PC-9 (cell line): ENCODE results near the gene HTR2A. TPM values are rescaled to one million over a fixed set of nuclear protein-coding genes. Genes with fewer than 3 reads are reported as not detected.
A peak's percentile ranks its signal among the peaks of the same experiment; 100 is the strongest.

Experiments used
- BruUV-seq: library from RNA; stranded (reverse); fragments of 400-500 nt; replicated peaks from 2 replicates; lab custom pipeline; 2021; lab: Mats Ljungman, UMichigan
- CTCF ChIA-PET: fragments of 300-600 bp; sonication (Branson Sonifier 250); formaldehyde crosslinking; loops from one replicate; lab custom pipeline; 2022; ENCODE audit warnings: antibody characterized with exemption; lab: Charles Lee
- POLR2A ChIA-PET: fragments of 300-600 bp; sonication (Branson Sonifier 250); formaldehyde crosslinking; loops from one replicate; lab custom pipeline; 2022; ENCODE audit warnings: antibody characterized with exemption; ENCODE audit not compliant: unreplicated experiment; lab: Charles Lee
- DNase-seq, 2 experiments: peaks; one replicate each; pipeline versions ENCODE4 v3.0.0 to v3.0.0-alpha.2; 2015 to 2022; ENCODE audit warnings: mixed read lengths in 1 of 2
- H2AFZ ChIP-seq: fragments of 200-600 bp; sonication (generic); 2 replicates; pipeline ENCODE4 v1.8.1; 2017; ENCODE audit warnings: antibody characterized with exemption
- H3F3A ChIP-seq: fragments of 200-600 bp; sonication (generic); 2 replicates; pipeline ENCODE4 v1.8.1; 2017; ENCODE audit warnings: antibody characterized with exemption, mild to moderate bottlenecking, low read depth; ENCODE audit not compliant: insufficient read depth
- H3K27ac ChIP-seq: fragments of 200-600 bp; sonication (generic); 2 replicates; pipeline ENCODE4 v1.6.1; 2016; ENCODE audit warnings: mixed run types
- H3K27me3 ChIP-seq: fragments of 200-600 bp; sonication (generic); 2 replicates; pipeline ENCODE4 v1.6.1; 2016; ENCODE audit warnings: low read depth, mixed run types; ENCODE audit not compliant: insufficient read depth
- H3K36me3 ChIP-seq: fragments of 200-600 bp; sonication (generic); 2 replicates; pipeline ENCODE4 v1.6.1; 2016; ENCODE audit warnings: low read depth, mixed run types
- H3K4me1 ChIP-seq: fragments of 200-600 bp; sonication (generic); replicated peaks from 2 replicates; pipeline ENCODE4 v1.6.1; 2016; ENCODE audit warnings: mixed run types; ENCODE audit not compliant: insufficient read depth
- H3K4me2 ChIP-seq: fragments of 200-600 bp; sonication (generic); 2 replicates; pipeline ENCODE4 v1.6.1; 2017; ENCODE audit warnings: mixed run types
- H3K4me3 ChIP-seq: fragments of 200-600 bp; sonication (generic); 2 replicates; pipeline ENCODE4 v1.6.1; 2016; ENCODE audit warnings: mixed run types
- H3K79me2 ChIP-seq: fragments of 200-600 bp; sonication (generic); 2 replicates; pipeline ENCODE4 v1.6.1; 2017; ENCODE audit warnings: low read depth, mixed run types
- H3K9me2 ChIP-seq: fragments of 200-600 bp; sonication (generic); 2 replicates; pipeline ENCODE4 v1.8.1; 2017; ENCODE audit warnings: mild to moderate bottlenecking; ENCODE audit not compliant: insufficient read depth
- H3K9me3 ChIP-seq: fragments of 200-600 bp; sonication (generic); 2 replicates; pipeline ENCODE4 v1.8.1; 2016; ENCODE audit warnings: low read depth; ENCODE audit not compliant: insufficient read depth
- H4K20me1 ChIP-seq: fragments of 200-600 bp; sonication (generic); 2 replicates; pipeline ENCODE4 v1.8.1; 2017; ENCODE audit not compliant: insufficient read depth
- EZH2 ChIP-seq: fragments of 200-600 bp; sonication (generic); IDR thresholded peaks from 2 replicates; pipeline ENCODE4 v1.8.0; 2017; ENCODE audit warnings: antibody characterized with exemption, low read depth
- intact Hi-C: fragments of 100-400 bp; cut with micrococcal nuclease; formaldehyde crosslinking; loops from one replicate; pipeline ENCODE4 v1.10.0; 2022; ENCODE audit not compliant: unreplicated experiment
- total RNA-seq: library from RNA; stranded (reverse); gene quantifications from 2 replicates; pipeline ENCODE4 v1.2.3, GENCODE V29; 2021
- TF ChIP-seq, protein P1 (sequence below): fragments of 200-600 bp; sonication (generic); conservative IDR thresholded peaks from 2 replicates; pipeline ENCODE4 v1.6.1; 2017; ENCODE audit warnings: mixed run types, antibody characterized with exemption, mild to moderate bottlenecking, moderate library complexity

The HTR2A gene
- total RNA-seq, 1 experiment from 2014 or later, result not detected

DNA sequence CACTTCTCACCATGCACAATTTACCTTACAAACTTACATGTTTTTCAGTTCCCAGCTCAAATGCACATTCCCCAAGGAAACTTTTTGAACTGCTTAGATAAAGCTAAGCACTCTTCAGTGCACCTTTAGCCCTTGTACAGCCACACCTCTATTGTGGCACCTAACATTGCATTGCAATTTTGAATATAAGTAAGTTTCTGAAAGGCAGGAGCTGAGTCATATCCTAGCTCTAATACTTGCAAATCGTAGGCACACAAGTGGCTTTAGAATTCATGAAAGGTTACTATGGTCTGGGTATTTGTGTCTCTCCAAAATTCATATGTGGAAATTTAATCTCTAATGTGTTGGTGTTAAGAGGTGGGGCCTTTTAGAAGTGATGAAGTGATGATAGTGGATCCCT, 95.0 kb downstream of the HTR2A start:
- Histone ChIP-seq H3K27ac (no peak overlapping the region), H2AFZ (no peak overlapping the region), H3K4me1 (peaks cover 6% of the 10 kb centered on the region; the same call in 1 of the 2 replicates), H3K9me2 (no peaks in the 10 kb centered on the region), H3K4me2 (no peak overlapping the region), H3K36me3 (no peaks in the 10 kb centered on the region), H4K20me1 (no peaks in the 10 kb centered on the region), H3K27me3 (no peaks in the 10 kb centered on the region), H3K4me3 (no peak overlapping the region), H3K9me3 (no peaks in the 10 kb centered on the region), H3F3A (peaks cover 8% of the 10 kb centered on the region; the same call in 1 of the 2 replicates), H3K79me2 (no peaks in the 10 kb centered on the region)
- intact Hi-C loops, result no loop called here
- BruUV-seq, result no TSS peak
- no peak for TF ChIP-seq EZH2
- TF ChIP-seq, protein P1, sequence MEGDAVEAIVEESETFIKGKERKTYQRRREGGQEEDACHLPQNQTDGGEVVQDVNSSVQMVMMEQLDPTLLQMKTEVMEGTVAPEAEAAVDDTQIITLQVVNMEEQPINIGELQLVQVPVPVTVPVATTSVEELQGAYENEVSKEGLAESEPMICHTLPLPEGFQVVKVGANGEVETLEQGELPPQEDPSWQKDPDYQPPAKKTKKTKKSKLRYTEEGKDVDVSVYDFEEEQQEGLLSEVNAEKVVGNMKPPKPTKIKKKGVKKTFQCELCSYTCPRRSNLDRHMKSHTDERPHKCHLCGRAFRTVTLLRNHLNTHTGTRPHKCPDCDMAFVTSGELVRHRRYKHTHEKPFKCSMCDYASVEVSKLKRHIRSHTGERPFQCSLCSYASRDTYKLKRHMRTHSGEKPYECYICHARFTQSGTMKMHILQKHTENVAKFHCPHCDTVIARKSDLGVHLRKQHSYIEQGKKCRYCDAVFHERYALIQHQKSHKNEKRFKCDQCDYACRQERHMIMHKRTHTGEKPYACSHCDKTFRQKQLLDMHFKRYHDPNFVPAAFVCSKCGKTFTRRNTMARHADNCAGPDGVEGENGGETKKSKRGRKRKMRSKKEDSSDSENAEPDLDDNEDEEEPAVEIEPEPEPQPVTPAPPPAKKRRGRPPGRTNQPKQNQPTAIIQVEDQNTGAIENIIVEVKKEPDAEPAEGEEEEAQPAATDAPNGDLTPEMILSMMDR, result no peak
- POLR2A ChIA-PET, result no interaction called here
- DNase-seq, result no peak
- CTCF ChIA-PET, result no interaction called here

DNA sequence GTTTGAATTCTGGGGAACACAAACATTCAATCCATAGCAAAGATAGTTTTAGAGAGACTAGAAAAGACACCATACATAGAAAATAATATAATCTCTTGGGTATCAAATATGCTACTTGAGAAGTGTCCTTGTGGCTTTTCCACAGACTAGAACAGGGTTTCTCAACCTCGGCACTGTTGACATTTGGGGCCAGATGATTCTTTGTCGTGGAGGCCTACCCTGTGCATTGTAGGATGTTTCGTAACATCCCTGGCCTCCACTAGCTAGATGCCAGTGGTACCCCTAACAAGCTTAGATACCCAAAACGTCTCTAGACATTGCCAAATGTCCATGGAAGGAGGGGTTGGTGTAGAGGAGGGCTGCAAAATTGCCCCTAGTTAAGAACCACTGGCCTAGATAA, 97.7 kb downstream of the HTR2A start:
- Histone ChIP-seq H3K79me2 (peaks cover 11% of the 10 kb centered on the region; the same call in 1 of the 2 replicates), H2AFZ (no peak overlapping the region), H3K4me3 (no peak overlapping the region), H3K4me2 (no peak overlapping the region), H3F3A (peaks cover 8% of the 10 kb centered on the region; the same call in 1 of the 2 replicates), H3K9me3 (no peaks in the 10 kb centered on the region), H3K27me3 (no peaks in the 10 kb centered on the region), H3K27ac (no peak overlapping the region), H3K9me2 (no peaks in the 10 kb centered on the region), H4K20me1 (no peaks in the 10 kb centered on the region), H3K36me3 (no peaks in the 10 kb centered on the region), H3K4me1 (peaks cover 11% of the 10 kb centered on the region; the same call in 1 of the 2 replicates)
- CTCF ChIA-PET, result no interaction called here
- DNase-seq, result no peak
- intact Hi-C loops, result loop anchor here (10.0 kb wide), 1 partner anchor 244 kb away; the partner anchor contains the start of gene LRCH1
- BruUV-seq, result no TSS peak
- TF ChIP-seq EZH2, result no peak
- TF ChIP-seq, protein P1, result no peak
- POLR2A ChIA-PET, result no interaction called here

DNA sequence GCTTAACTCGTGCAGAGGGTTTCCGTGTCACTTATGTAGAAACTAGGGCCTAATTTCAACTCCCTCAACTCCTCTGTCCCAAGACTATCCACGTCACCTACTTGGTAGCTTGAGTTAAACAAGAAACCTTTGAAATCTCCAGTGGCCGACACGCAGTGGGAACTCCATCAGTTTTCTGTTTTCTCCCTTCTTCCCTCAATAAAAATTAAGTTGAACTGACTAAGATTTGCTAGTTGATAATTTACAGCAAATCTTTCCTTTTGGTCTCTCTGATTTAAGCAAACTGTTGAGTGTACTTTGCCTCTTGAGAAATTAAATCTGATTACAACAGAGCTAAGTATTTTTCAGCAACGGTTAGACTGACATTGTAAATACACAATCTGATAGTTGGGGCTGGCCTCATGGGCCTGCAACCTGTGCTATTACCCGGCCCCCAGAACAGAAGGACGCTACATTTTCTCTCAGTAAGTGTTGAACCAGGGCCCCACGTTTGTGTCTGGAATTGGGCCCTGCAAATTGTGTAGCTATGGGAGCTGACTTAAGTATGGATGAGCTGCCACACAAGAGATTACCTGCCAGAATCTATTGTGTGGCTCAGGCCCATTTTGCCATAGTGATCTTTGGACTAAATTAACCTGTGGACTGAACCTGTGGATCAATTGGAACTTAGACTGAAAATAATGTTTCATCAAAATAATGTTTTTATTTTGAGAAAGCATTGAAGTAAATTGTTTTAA, 99.2 kb downstream of the HTR2A start:
- POLR2A ChIA-PET, result no interaction called here
- peaks cover 11% of the 10 kb centered on the region; the same call in 1 of the 2 replicates for H3K79me2 ChIP-seq
- H4K20me1 ChIP-seq, result no peaks in the 10 kb centered on the region
- peak overlapping the region; percentile 79 for H3K4me2 ChIP-seq
- no peaks in the 10 kb centered on the region for H3K9me2 ChIP-seq
- H3K9me3 ChIP-seq, result no peaks in the 10 kb centered on the region
- H3K36me3 ChIP-seq, result no peaks in the 10 kb centered on the region
- TSS peak; percentile 87 for BruUV-seq
- CTCF ChIA-PET, result no interaction called here
- H3K27me3 ChIP-seq, result no peaks in the 10 kb centered on the region
- peak overlapping the region; percentile 92 for H3K4me3 ChIP-seq
- intact Hi-C loops, result loop anchor here (10.0 kb wide), 1 partner anchor 243 kb away; the partner anchor contains the start of gene LRCH1
- TF ChIP-seq, protein P1, result no peak
- no peak for TF ChIP-seq EZH2
- no peak overlapping the region for H3K27ac ChIP-seq
- peak overlapping the region; percentile 100 for H2AFZ ChIP-seq
- H3F3A ChIP-seq, result peaks cover 8% of the 10 kb centered on the region; the same call in 1 of the 2 replicates
- DNase-seq, result no peak
- peaks cover 11% of the 10 kb centered on the region; the same call in 1 of the 2 replicates for H3K4me1 ChIP-seq
